HCT116 (cell line): ENCODE results near the gene MAPK6. TPM values are rescaled to one million over a fixed set of nuclear protein-coding genes. Genes with fewer than 3 reads are reported as not detected.

Source experiments
- ATAC-seq: fragments of 200-7000 bp; cut with Tn5 transposase; 2 replicates; pipeline ENCODE4 v1.9.1; 2020; ENCODE audit warnings: mild to moderate bottlenecking, moderate library complexity
- BruUV-seq: library from RNA; stranded (reverse); fragments of 400-500 nt; replicated peaks from 2 replicates; lab custom pipeline; 2021; lab: Mats Ljungman, UMichigan
- CTCF ChIA-PET: fragments of 300-600 bp; sonication (Branson Sonifier 250); formaldehyde crosslinking; loops from one replicate; lab custom pipeline; 2021; ENCODE audit warnings: antibody characterized with exemption; lab: Charles Lee
- POLR2A ChIA-PET: fragments of 300-600, 350-600 bp; sonication (Branson Sonifier 250); formaldehyde crosslinking; loops from one replicate; lab custom pipeline; 2021; ENCODE audit warnings: antibody characterized with exemption; lab: Charles Lee
- RAD21 ChIA-PET, 2 experiments: fragments of 300-600 bp; sonication (Branson Sonifier 250); formaldehyde crosslinking; loops; one replicate each; lab custom pipeline; 2023; ENCODE audit warnings: low total read pairs in 2 of 2; ENCODE audit not compliant: uncharacterized antibody in 2 of 2, unreplicated experiment in 2 of 2, low non-redundant PET in 1 of 2; lab: Charles Lee
- DNase-seq: peaks from one replicate; pipeline ENCODE4 v3.0.0-alpha.2; 2010; ENCODE audit warnings: low read depth, low spot score
- H2AFZ ChIP-seq: fragments of 200-600 bp; shearing (Covaris generic), sonication (generic); 2 replicates; pipeline ENCODE4 v1.6.1; 2017; ENCODE audit warnings: low read depth, mixed run types, mixed read lengths, antibody characterized with exemption, low read length; ENCODE audit not compliant: poor library complexity, severe bottlenecking
- H3K27ac ChIP-seq: 2 replicates; pipeline ENCODE4 v1.5.1; 2012; ENCODE audit warnings: low read depth, low read length
- H3K27me3 ChIP-seq: fragments of 200-600 bp; sonication (generic); 2 replicates; pipeline ENCODE4 v1.6.1; 2016; ENCODE audit warnings: mixed run types, low read length, mixed read lengths; ENCODE audit not compliant: insufficient read depth
- H3K36me3 ChIP-seq, 2 experiments: fragments of 200-500 bp in 1 of 2; fragments of 200-600 bp in 1 of 2; sonication (Bioruptor generic) in 1 of 2; sonication (generic) in 1 of 2; 2 replicates each; pipeline versions ENCODE4 v1.5.1 to v1.6.1; 2014 to 2016; ENCODE audit warnings: low read length in 2 of 2, inconsistent platforms in 1 of 2, mixed read lengths in 1 of 2, mixed run types in 1 of 2; ENCODE audit not compliant: insufficient read depth in 2 of 2, control insufficient read depth in 1 of 2
- H3K4me1 ChIP-seq, 2 experiments: fragments of 200-600 bp in 1 of 2; sonication (generic) in 1 of 2; 2 replicates each; pipeline versions ENCODE4 v1.5.1 to v1.6.1; 2012 to 2017; ENCODE audit warnings: low read length in 2 of 2, inconsistent platforms in 1 of 2, mild to moderate bottlenecking in 1 of 2, mixed read lengths in 1 of 2, mixed run types in 1 of 2, moderate library complexity in 1 of 2; ENCODE audit not compliant: insufficient read depth in 2 of 2, control insufficient read depth in 1 of 2
- H3K4me2 ChIP-seq: fragments of 200-600 bp; sonication (generic); 2 replicates; pipeline ENCODE4 v1.6.1; 2017; ENCODE audit warnings: mixed run types, low read length, mixed read lengths
- H3K4me3 ChIP-seq, 2 experiments: fragments of 200-600 bp in 1 of 2; sonication (generic) in 1 of 2; replicated peaks in 1 of 2; 2 replicates each; pipeline ENCODE4 v1.5.1; 2011 to 2016; ENCODE audit warnings: low read length in 2 of 2, control low read depth in 1 of 2, low read depth in 1 of 2, mild to moderate bottlenecking in 1 of 2, mixed read lengths in 1 of 2, mixed run types in 1 of 2
- H3K79me2 ChIP-seq: fragments of 200-600 bp; sonication (generic); 2 replicates; pipeline ENCODE4 v1.6.1; 2017; ENCODE audit warnings: mild to moderate bottlenecking, mixed run types, low read length, moderate library complexity, mixed read lengths; ENCODE audit not compliant: insufficient read depth
- H3K9ac ChIP-seq: fragments of 200-600 bp; sonication (generic); 2 replicates; pipeline ENCODE4 v1.6.1; 2016; ENCODE audit warnings: low read length, mixed read lengths
- H3K9me2 ChIP-seq: fragments of 200-600 bp; sonication (generic), shearing (Covaris generic); 2 replicates; pipeline ENCODE4 v1.6.1; 2017; ENCODE audit warnings: mixed run types, mild to moderate bottlenecking, moderate library complexity; ENCODE audit not compliant: insufficient read depth
- H3K9me3 ChIP-seq, 2 experiments: fragments of 200-500 bp in 1 of 2; fragments of 200-600 bp in 1 of 2; sonication (Bioruptor generic) in 1 of 2; sonication (generic) in 1 of 2; 2 replicates each; pipeline ENCODE4 v1.6.1; 2014 to 2017; ENCODE audit warnings: low read length in 2 of 2, mixed read lengths in 2 of 2, inconsistent platforms in 1 of 2, low read depth in 1 of 2, mild to moderate bottlenecking in 1 of 2, mixed run types in 1 of 2, moderate library complexity in 1 of 2; ENCODE audit not compliant: control insufficient read depth in 1 of 2, insufficient read depth in 1 of 2
- H4K20me1 ChIP-seq: fragments of 200-600 bp; sonication (generic), shearing (Covaris generic); 2 replicates; pipeline ENCODE4 v1.6.1; 2017; ENCODE audit warnings: mixed run types, mild to moderate bottlenecking, moderate library complexity; ENCODE audit not compliant: insufficient read depth
- CBX3 ChIP-seq: IDR thresholded peaks from 2 replicates; pipeline ENCODE4 v1.6.1; 2012; ENCODE audit warnings: low read depth
- CTCF ChIP-seq, 3 experiments: fragments of 200-600 bp in 1 of 3; sonication (generic) in 1 of 3; IDR thresholded peaks in 2 of 3; conservative IDR thresholded peaks in 1 of 3; 2 replicates each; pipeline ENCODE4 v1.5.1; 2012 to 2017; ENCODE audit warnings: low read depth in 2 of 3, low read length in 2 of 3, antibody characterized with exemption in 1 of 3, borderline replicate concordance in 1 of 3, control low read depth in 1 of 3, mild to moderate bottlenecking in 1 of 3, mixed read lengths in 1 of 3, mixed run types in 1 of 3, moderate library complexity in 1 of 3; ENCODE audit not compliant: insufficient read depth in 1 of 3
- EGR1 ChIP-seq: IDR thresholded peaks from 2 replicates; pipeline ENCODE4 v1.6.1; 2012; ENCODE audit warnings: low read depth
- EZH2 ChIP-seq: fragments of 200-600 bp; sonication (generic); IDR thresholded peaks from 2 replicates; pipeline ENCODE4 v1.6.1; 2017; ENCODE audit warnings: antibody characterized with exemption, mixed run types
- EZH2phosphoT487 ChIP-seq: fragments of 200-600 bp; IDR thresholded peaks from 2 replicates; pipeline ENCODE4 v1.6.1; 2018; ENCODE audit warnings: antibody characterized with exemption, borderline replicate concordance
- FOSL1 ChIP-seq: IDR thresholded peaks from 2 replicates; pipeline ENCODE4 v1.6.1; 2012; ENCODE audit warnings: low read depth
- JUND ChIP-seq: IDR thresholded peaks from 2 replicates; pipeline ENCODE4 v1.6.1; 2012
- POLR2A ChIP-seq: IDR thresholded peaks from 2 replicates; pipeline ENCODE4 v1.7.0; 2011; ENCODE audit warnings: borderline replicate concordance; ENCODE audit not compliant: insufficient read depth, insufficient read length; ENCODE audit errors: extremely low read depth
- POLR2AphosphoS5 ChIP-seq: IDR thresholded peaks from 2 replicates; pipeline ENCODE4 v1.6.1; 2011; ENCODE audit warnings: mild to moderate bottlenecking, low read depth, low read length, moderate library complexity
- RAD21 ChIP-seq: IDR thresholded peaks from 2 replicates; pipeline ENCODE4 v1.6.1; 2012; ENCODE audit warnings: low read depth, mild to moderate bottlenecking
- SP1 ChIP-seq: IDR thresholded peaks from 2 replicates; pipeline ENCODE4 v1.6.1; 2012; ENCODE audit warnings: low read depth
- TCF7L2 ChIP-seq: IDR thresholded peaks from 2 replicates; pipeline ENCODE4 v1.7.0; 2011; ENCODE audit warnings: borderline replicate concordance, inconsistent platforms; ENCODE audit not compliant: insufficient read depth, insufficient read length; ENCODE audit errors: extremely low read depth
- ZBTB33 ChIP-seq: IDR thresholded peaks from 2 replicates; pipeline ENCODE4 v1.6.1; 2011; ENCODE audit warnings: mild to moderate bottlenecking, low read length, moderate library complexity; ENCODE audit not compliant: insufficient replicate concordance; ENCODE audit errors: extremely low read depth
- intact Hi-C: fragments of 100-400 bp; cut with micrococcal nuclease; formaldehyde crosslinking; loops from 2 replicates; pipeline ENCODE4 v1.10.0; 2022
- total RNA-seq: library from RNA; stranded (reverse); gene quantifications from one replicate; pipeline ENCODE4 v1.2.1, GENCODE V29; 2021; ENCODE audit not compliant: unreplicated experiment
- TF ChIP-seq, protein P1 (sequence below): IDR thresholded peaks from 2 replicates; pipeline ENCODE4 v1.6.1; 2012; ENCODE audit warnings: low read depth

MAPK6 gene
- total RNA-seq, 1 experiment from 2014 or later = 57.4 TPM

- Histone ChIP-seq H4K20me1 (no peaks in the 10 kb centered on the region), H3K36me3 (no peaks in the 10 kb centered on the region; a peak in 1 of 4 replicates), H3K4me3 (no peak overlapping the region), H3K4me1 (no peaks in the 10 kb centered on the region), H2AFZ (no peak overlapping the region), H3K27me3 (no peaks in the 10 kb centered on the region), H3K79me2 (no peaks in the 10 kb centered on the region), H3K27ac (no peak overlapping the region), H3K9me2 (no peaks in the 10 kb centered on the region), H3K4me2 (no peak overlapping the region), H3K9ac (no peak overlapping the region), H3K9me3 (no peaks in the 10 kb centered on the region)
- TF ChIP-seq EGR1 = no peak
- intact Hi-C loops = no loop called here
- DNase-seq (no peak), ATAC-seq (no peak)
- BruUV-seq = no TSS peak
- CTCF ChIA-PET = interaction anchor here (1.7 kb wide), 1 partner anchor 9 kb away, joined by 6 read pairs; no protein-coding TSS in a partner anchor
- POLR2A ChIA-PET = no interaction called here
- RAD21 ChIA-PET = no interaction called here
Measured at GRCh38 chr15:52069559-52069958, 50.5 kb downstream of the MAPK6 start.

DNA sequence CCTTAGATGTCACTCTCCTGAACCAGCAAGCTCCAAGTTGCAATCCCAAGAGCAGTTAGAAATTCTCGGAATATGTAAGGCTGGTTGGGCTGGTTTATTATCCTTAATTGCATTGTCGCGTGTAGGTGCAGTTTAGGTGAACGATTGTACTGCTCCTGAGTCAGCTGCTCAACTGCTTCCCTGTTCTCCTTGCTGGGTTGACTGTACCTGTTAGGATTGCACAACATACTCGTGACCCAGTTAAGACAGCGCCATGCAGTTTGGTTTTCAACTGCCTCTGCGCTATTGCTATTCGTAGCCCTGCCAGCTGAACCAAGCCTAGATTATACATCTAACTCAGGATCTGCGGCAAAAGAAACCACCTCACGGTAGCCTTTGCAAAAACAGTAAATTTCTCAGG lies 52.6 kb downstream of the MAPK6 start:
- no TSS peak for BruUV-seq
- H3K4me1 ChIP-seq = peaks cover 0 to 4% of the 10 kb centered on the region in 2 experiments; a peak in 2 of 4 replicates
- intact Hi-C loops = loop anchor here (10.0 kb wide), 1 partner anchor 417 kb away; no protein-coding TSS in a partner anchor
- H3K36me3 ChIP-seq = no peaks in the 10 kb centered on the region
- H3K79me2 ChIP-seq = no peaks in the 10 kb centered on the region
- no peak for ATAC-seq
- CTCF ChIA-PET = no interaction called here
- no peak overlapping the region for H2AFZ ChIP-seq
- no peak overlapping the region for H3K9ac ChIP-seq
- H3K27me3 ChIP-seq = no peaks in the 10 kb centered on the region
- H4K20me1 ChIP-seq = no peaks in the 10 kb centered on the region
- no peak overlapping the region for H3K4me2 ChIP-seq
- H3K4me3 ChIP-seq = no peak overlapping the region
- POLR2A ChIA-PET = no interaction called here
- H3K27ac ChIP-seq = no peak overlapping the region
- no peaks in the 10 kb centered on the region for H3K9me2 ChIP-seq
- no peaks in the 10 kb centered on the region for H3K9me3 ChIP-seq
- RAD21 ChIA-PET = no interaction called here
- DNase-seq = no peak
- TF ChIP-seq, protein P1, sequence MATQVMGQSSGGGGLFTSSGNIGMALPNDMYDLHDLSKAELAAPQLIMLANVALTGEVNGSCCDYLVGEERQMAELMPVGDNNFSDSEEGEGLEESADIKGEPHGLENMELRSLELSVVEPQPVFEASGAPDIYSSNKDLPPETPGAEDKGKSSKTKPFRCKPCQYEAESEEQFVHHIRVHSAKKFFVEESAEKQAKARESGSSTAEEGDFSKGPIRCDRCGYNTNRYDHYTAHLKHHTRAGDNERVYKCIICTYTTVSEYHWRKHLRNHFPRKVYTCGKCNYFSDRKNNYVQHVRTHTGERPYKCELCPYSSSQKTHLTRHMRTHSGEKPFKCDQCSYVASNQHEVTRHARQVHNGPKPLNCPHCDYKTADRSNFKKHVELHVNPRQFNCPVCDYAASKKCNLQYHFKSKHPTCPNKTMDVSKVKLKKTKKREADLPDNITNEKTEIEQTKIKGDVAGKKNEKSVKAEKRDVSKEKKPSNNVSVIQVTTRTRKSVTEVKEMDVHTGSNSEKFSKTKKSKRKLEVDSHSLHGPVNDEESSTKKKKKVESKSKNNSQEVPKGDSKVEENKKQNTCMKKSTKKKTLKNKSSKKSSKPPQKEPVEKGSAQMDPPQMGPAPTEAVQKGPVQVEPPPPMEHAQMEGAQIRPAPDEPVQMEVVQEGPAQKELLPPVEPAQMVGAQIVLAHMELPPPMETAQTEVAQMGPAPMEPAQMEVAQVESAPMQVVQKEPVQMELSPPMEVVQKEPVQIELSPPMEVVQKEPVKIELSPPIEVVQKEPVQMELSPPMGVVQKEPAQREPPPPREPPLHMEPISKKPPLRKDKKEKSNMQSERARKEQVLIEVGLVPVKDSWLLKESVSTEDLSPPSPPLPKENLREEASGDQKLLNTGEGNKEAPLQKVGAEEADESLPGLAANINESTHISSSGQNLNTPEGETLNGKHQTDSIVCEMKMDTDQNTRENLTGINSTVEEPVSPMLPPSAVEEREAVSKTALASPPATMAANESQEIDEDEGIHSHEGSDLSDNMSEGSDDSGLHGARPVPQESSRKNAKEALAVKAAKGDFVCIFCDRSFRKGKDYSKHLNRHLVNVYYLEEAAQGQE = no peak
- TF ChIP-seq SP1 = no peak
- TF ChIP-seq ZBTB33 = no peak
- TF ChIP-seq POLR2AphosphoS5 = no peak
- TF ChIP-seq FOSL1 = no peak
- no peak for TF ChIP-seq RAD21
- no peak for TF ChIP-seq EZH2
- TF ChIP-seq CBX3 = no peak
- TF ChIP-seq CTCF (IDR thresholded peaks at IDR 0.05 in 2 of 3, conservative IDR thresholded peaks at IDR 0.05 in 1 of 3; ENCODE audit: borderline replicate concordance in 1 of 3, insufficient read depth in 1 of 3, low read depth in 2 of 3, low read length in 2 of 3) = no peak
- TF ChIP-seq EZH2phosphoT487 = no peak
- no peak for TF ChIP-seq TCF7L2
- TF ChIP-seq POLR2A = no peak
- no peak for TF ChIP-seq JUND
